T-helper 2 cell (primary cell): ENCODE measurements around the gene PRKG1.
"Not testable (repeated sequence)": the region's sequence is repeated elsewhere in the genome, so short reads cannot be mapped to it uniquely, and the experiment has no call there.

ENCODE experiments used
- DNase-seq, 5 experiments: peaks; one replicate each; pipeline versions ENCODE4 v3.0.0 to v3.0.0-alpha.2; 2012 to 2022

PRKG1 gene

GRCh38 chr10:51527522-51528219 is 453.4 kb downstream of the PRKG1 start:
- no peak for DNase-seq

DNA sequence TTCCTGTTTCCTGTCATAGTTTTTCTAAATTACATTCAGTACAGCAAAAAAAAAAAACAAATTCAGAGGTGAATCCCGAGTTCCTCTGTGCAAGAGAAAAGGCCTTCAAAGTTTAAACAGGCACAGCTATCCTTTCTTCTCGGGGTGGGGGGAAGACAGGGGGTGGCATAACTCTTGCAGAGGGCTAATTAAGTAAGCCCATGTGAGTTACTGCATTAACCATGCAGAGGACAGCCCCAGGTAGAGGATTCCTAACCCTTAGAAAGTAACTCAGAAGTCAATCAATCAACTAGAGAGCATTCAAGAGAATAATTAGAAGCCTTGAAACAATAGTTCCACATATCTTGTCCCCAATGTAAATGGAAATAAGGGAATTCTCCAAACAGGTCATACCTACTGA is 454.2 kb downstream of the PRKG1 start:
- DNase-seq, result no peak

GRCh38 chr10:51530541-51530940 is 456.3 kb downstream of the PRKG1 start:
- no peak for DNase-seq

DNA sequence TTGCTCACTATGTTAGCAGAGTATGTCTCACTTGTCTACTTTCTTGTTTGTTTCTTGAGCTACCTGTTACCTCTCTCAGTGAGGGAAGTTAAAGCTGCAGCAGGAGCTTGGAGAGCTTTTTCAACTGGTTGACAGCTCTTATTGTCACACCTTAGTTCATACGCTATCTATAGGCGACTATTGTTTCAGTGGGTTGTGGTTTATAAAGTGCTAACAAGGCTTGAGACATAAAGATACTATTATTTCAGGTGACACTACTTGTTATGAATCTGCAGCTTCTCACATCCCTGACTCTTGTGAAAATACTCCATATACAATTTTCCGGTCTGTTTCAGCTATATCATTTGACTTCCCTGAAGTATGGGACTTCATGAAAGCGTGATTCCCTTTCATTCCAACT is 457.8 kb downstream of the PRKG1 start:
- DNase-seq, result no peak

DNA sequence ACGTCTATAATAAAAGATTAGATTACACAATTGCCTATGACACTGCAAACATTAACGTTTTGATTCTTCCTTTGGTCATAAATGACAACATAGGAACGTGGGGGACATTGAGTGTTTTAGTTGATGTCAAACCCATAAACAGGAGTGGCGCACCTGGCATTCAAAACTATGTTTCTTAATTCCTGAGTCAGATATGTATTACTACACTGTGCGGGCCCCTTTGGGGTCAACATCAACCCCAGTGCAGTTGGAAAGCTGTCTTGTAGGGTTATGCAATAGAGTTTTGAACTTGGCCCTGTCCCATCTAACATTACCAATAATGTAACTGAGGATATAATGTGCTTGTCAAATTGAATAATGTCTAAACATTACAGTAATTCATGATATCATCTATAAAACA is 468.6 kb downstream of the PRKG1 start:
- DNase-seq, result no peak

DNA sequence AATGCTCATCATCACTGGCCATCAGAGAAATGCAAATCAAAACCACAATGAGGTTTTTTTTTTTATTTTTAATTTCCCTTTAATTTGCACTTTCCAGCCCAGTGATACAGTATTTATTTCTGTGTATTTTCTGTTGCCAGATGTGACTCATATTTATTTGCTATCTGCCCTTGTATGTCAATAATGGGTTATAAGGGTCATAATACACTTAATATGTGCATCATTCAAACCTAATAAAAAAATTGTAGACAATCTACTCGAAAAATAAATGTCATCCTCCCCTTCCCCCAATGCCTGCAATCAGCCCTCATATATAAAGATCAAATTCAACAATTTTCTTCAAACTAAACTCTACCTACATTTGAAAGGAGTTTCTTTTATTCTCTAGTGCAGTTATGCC is 470.6 kb downstream of the PRKG1 start:
- no peak for DNase-seq

DNA sequence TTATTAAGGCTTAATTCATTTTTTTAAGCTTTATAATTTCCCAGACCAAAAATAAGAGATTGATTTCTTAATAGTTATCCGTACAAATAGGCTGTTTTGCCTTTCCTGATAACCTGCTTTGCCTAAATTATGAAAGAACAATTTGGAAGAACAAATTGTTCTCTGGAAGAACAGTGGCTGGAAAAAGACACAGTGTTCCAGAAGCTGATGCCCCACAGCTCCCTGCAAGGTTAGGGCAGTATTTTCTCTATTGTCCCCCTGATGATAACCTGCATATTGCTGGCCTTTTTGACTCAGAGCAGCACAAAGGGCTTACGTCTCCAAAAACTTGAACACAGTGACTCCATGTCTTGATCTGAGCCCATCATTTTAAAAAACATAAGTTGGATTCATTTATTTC is 473.7 kb downstream of the PRKG1 start:
- DNase-seq, result no peak

DNA sequence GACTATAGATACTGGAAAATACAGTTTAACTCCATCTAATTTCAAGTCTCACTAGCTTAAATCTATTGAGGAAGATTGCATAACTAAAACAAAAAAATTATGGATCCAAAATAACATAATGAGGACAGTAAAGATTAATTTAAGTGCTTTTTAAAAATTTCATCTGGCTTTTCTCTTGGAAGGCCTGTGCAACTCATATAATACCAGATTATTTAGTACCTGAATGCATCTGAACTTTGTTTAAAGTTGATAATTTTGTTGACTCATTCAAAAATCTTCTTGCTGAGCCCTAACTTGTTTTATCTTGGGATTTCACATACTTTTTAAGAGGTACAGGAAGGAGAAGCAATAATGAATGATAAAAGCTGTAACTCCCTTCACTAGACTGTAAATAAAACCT is 478.6 kb downstream of the PRKG1 start:
- no peak for DNase-seq

DNA sequence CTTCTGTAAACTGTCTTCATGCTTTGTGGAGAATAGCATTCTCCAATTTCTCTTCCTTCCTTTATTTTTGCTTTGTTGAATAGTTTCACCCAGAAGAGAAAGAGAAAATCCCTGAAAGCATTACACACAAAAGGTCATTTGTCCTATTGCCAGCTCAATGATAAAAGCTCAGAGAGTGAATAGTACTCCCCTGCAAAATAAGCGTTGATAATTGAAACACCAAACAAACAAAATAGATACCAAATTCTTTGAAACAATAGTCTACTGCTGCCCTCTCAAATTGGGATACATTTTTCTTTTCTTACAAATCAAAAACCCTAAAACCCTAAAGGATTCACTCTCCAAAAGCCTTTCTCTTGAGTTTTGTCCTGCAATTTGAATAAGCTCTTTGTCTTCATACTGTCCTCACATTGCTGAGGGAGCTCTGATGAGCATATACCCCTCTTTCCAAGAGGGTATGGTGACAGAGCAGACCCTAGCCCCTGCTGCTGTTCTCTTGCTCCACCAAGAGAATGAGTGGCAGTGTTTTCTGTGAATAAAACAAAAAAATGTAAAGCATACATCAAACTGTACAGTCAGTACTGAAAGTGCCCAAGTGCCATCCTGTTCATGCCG is 490.7 kb downstream of the PRKG1 start:
- DNase-seq, result no peak

- DNase-seq, result no peak
Measured at GRCh38 chr10:51567271-51567670, 493.0 kb downstream of the PRKG1 start.

GRCh38 chr10:51569467-51569866 is 495.2 kb downstream of the PRKG1 start:
- DNase-seq, result no peak

DNA sequence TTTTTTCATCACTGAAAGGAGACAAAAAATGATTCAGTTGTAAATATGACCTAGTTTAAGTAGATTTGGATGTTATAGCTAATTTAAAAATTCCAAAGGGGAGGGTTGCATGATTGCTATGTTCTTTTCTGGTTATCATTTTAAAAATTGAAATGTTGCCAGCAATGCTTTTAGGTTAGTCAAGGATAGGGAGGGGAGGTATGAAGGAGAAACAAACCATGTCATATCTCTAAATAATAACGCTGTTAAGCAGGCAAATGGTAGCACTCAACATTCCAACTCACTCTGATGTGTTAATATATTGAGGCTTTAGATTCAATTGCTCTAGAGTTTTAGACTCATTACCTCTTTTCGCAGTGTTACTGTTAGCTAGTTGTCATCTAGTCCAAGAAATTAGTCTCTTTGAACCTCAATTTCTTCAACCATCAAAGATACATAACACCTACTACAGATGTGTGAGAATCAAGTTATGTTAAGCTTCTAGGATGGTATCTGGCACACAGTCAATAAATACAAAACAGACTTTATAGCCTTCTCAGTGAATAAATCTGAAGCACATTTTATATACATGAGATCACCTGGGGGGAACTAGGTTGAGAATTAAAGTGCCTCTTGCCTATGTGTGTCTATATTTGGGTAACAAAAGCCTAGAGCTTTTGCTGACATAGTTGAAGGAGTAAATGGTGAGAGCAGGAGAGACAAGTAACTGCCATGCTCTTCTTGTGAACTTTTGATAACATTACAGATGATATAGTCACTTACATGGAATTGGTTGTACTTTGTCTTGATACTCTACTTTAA is 500.2 kb downstream of the PRKG1 start:
- DNase-seq, result no peak

DNA sequence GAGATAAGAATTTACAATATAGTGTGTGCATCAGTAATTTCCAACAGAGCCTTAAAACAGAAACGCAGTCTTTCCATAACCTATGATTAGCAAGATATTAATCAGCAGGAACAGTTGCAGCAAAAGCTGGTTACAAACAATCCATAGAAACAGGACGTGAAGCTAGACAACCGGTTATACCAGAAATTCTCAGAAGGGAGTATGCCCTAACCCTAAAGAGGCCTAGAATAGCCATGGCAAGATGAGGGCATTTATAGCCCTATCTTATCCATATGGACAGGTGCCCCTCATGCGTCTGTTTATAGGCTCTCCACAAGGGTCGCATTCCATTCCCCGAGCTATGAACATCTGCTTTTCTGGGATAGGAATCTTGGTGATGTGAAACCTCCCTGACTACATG is 506.9 kb downstream of the PRKG1 start:
- not testable (repeated sequence) for DNase-seq

DNA sequence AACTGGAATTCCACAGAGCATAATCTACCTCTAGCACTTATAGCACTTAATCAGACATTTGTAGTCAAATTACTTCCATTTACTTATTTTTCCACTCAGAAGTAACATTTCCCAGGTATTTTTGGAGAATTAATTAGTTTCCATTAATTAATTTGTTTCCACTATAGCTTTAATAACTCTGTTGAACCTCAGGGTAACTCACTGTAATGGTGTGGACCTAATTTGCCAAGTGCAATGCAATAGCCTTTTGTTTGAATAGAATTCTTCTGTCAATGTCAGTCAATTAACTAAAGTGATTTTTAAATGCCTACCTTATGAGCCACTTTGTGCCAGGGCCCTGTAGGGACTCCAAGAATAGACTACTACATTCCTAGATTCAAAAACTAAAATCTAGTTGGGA is 509.7 kb downstream of the PRKG1 start:
- DNase-seq, result no peak

DNA sequence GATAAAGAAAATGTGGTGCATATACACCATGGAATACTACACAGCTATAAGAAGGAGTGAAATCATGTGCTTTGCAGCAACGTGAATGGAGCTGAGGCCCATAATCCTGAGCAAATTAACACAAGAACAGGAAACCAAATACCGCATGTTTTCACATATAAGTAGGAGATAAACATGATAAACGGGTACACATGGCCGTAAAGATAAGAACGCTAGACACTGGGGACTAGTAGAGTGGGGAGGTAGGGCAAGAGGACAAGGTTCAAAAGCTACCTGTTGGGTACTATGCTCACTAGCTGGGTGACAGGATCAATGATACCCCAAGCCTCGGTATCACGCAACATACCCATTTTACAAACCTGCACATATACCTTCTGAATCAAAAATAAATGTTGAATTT is 511.5 kb downstream of the PRKG1 start:
- no peak for DNase-seq

DNA sequence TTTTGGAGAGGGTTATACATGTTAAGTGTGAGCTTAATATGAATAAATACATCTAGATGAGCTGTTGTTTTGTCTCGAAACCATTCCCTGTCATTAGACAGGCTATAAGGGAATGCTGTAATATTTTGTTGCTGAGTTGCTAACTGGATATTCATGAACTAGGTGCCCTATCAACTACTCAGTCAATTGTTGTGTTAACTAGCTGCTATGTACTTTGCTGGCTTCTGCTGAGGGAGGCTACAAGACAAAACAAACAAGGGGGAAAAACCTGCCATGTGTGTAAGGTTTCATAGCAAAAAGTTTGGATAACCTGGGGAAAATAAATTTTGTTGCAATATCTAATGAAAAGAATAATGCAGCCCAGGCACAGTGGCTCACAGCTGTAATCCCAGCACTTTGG is 514.7 kb downstream of the PRKG1 start:
- no peak for DNase-seq

DNA sequence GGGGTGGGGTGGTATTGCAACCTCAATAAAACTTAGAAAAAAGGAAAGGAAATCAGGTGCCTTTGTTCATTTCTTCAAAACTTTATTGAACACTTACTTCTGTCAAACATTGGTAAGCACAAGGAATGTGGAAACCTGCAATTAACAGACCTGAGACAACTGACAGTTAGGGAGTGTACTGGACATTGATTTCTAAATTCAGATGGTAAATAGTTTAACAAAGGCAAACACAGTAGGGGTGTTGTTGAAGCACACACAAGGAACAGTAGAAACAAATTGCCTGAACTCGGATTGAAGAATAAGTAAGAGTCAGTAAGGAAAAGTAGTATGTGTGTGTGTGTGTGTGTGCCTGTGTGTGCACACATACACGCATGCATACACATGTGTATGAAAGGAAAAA is 516.5 kb downstream of the PRKG1 start:
- no peak for DNase-seq

- DNase-seq, result no peak
Measured at GRCh38 chr10:51596695-51597094, 522.4 kb downstream of the PRKG1 start.

GRCh38 chr10:51599647-51600046 is 525.4 kb downstream of the PRKG1 start:
- DNase-seq, result no peak

DNA sequence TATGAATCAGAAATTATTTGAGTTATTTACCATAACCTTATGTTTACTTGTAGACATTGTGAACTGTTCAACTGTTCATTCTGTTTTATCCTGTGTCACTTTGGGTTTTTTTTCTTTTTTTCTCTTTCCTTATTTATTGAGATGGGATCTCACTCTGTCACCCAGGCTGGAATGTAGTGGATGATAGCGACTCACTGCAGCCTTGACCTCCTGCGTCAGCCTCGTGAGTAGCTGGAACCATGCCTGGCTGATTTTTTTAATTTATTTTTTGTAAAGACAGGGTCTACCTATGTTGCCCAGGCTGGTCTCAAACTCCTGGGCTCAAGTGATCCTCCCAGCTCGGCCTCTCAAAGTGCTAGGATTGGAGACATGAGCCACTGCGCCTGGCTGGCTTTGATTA is 528.0 kb downstream of the PRKG1 start:
- DNase-seq, result no peak

DNA sequence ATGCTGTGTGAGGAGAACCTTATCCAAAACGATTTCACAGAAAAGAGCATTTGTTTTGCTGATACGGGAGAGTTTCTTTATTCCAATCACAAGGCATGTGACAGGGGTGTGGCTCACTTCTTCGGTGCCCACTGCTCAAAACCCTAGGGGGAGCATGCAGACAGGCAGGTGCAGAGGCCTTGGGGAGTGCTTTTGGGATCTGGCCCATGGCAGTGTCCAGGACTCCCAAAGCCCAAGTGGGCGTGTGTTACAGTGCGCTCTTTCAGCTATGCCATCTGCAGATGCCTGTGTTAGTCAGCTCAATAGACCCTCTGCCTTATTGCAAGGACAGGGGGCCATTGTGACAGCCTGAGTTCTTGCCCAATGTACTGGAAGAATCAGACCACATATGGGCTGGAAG is 530.3 kb downstream of the PRKG1 start:
- DNase-seq, result no peak

DNA sequence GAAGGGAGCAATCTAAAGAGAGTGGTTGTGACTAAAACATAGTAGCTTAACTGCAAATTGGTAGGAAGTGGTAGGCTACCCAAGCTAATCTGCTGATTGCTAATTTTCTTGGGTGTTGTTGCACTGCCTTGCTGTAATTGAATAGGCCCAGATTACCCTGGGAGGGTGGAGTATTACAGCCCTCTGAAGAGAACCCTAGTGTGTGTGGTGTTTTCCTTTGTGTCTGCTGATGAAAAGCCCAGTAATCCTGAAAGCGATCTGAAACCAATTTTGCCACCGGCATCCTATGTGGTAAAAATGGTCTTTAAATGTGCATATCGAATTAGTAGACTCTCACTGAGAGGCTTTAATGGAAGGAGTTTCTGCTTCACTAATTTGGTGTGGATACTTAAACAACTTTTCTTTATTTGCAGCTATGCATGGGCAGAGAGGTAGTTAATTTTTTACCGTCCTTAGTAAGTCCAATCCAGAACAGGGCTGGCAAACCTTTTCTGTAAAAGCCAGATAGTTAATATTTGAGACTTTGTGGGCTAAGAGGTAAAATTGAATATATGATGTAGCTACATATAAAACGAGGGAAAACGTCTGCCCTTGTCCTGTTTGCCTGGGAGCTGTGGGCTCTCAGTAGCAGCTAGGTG is 532.7 kb downstream of the PRKG1 start:
- DNase-seq, result no peak

- no peak for DNase-seq
Measured at GRCh38 chr10:51607463-51607835, 533.2 kb downstream of the PRKG1 start.

DNA sequence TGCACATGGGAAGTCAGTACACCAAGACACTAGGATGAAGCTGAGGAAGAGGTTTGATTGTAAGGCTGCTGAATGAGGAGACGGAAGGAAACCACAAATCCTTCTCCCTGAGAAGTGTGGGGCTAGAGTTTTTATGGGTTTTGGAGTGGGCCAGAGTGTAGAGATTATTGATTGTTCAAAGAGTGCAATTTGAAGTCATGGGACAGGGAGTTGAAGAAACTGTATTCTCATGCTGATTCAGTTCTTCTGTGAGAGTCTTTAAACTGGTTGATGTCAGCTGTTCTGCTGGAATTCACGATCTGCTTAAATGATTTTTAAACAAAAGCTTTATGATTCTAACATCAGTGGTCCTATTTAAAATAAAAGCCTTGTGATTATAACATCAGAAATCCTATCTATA is 533.9 kb downstream of the PRKG1 start:
- DNase-seq, result no peak
